ENCODE data around the gene MAPK7.

Gene MAPK7

GRCh38 chr17:19377602-19378415 is 489 bp upstream of the MAPK7 start:
- H3K9me3 ChIP-seq (ENCODE audit: control insufficient read depth, insufficient read depth, low read length) = no peaks in the 10 kb centered on the region
- peak overlapping the region; percentile 90 for H3K9ac ChIP-seq (ENCODE audit: low read depth, low read length)
- H3K4me3 ChIP-seq (ENCODE audit: low read depth, low read length) = peak overlapping the region; percentile 93
- peaks cover 9% of the 10 kb centered on the region for H3K4me1 ChIP-seq (ENCODE audit: control insufficient read depth, insufficient read depth, low read length)
- no peaks in the 10 kb centered on the region for H3K27me3 ChIP-seq (ENCODE audit: control insufficient read depth, insufficient read depth, low read length)
- peaks cover 33% of the 10 kb centered on the region for H3K36me3 ChIP-seq (ENCODE audit: control insufficient read depth, insufficient read depth, low read length)

- H3K9ac ChIP-seq (ENCODE audit: low read depth, low read length) = no peak overlapping the region
- H3K4me1 ChIP-seq (ENCODE audit: control insufficient read depth, insufficient read depth, low read length) = peaks cover 5% of the 10 kb centered on the region
- no peaks in the 10 kb centered on the region for H3K27me3 ChIP-seq (ENCODE audit: control insufficient read depth, insufficient read depth, low read length)
- peak overlapping the region; percentile 93 for H3K4me3 ChIP-seq (ENCODE audit: low read depth, low read length)
- peaks cover 48% of the 10 kb centered on the region for H3K36me3 ChIP-seq (ENCODE audit: control insufficient read depth, insufficient read depth, low read length)
- no peaks in the 10 kb centered on the region for H3K9me3 ChIP-seq (ENCODE audit: control insufficient read depth, insufficient read depth, low read length)
These were observed 1.2 kb downstream of the MAPK7 start for GRCh38 chr17:19379361-19380065.

GRCh38 chr17:19380481-19381301 is 2.4 kb downstream of the MAPK7 start:
- H3K9ac ChIP-seq (ENCODE audit: low read depth, low read length) = no peak overlapping the region
- peaks cover 5% of the 10 kb centered on the region for H3K4me1 ChIP-seq (ENCODE audit: control insufficient read depth, insufficient read depth, low read length)
- no peaks in the 10 kb centered on the region for H3K9me3 ChIP-seq (ENCODE audit: control insufficient read depth, insufficient read depth, low read length)
- no peaks in the 10 kb centered on the region for H3K27me3 ChIP-seq (ENCODE audit: control insufficient read depth, insufficient read depth, low read length)
- peaks cover 59% of the 10 kb centered on the region for H3K36me3 ChIP-seq (ENCODE audit: control insufficient read depth, insufficient read depth, low read length)
- H3K4me3 ChIP-seq (ENCODE audit: low read depth, low read length) = no peak overlapping the region

GRCh38 chr17:19381361-19381740 is 3.1 kb downstream of the MAPK7 start:
- Histone ChIP-seq H3K9ac (ENCODE audit: low read depth, low read length) (no peak overlapping the region), H3K4me1 (ENCODE audit: control insufficient read depth, insufficient read depth, low read length) (peaks cover 10% of the 10 kb centered on the region), H3K9me3 (ENCODE audit: control insufficient read depth, insufficient read depth, low read length) (no peaks in the 10 kb centered on the region), H3K36me3 (ENCODE audit: control insufficient read depth, insufficient read depth, low read length) (peaks cover 59% of the 10 kb centered on the region), H3K27me3 (ENCODE audit: control insufficient read depth, insufficient read depth, low read length) (no peaks in the 10 kb centered on the region), H3K4me3 (ENCODE audit: low read depth, low read length) (no peak overlapping the region)

GRCh38 chr17:19381741-19382444 is 3.6 kb downstream of the MAPK7 start:
- H3K36me3 ChIP-seq (ENCODE audit: control insufficient read depth, insufficient read depth, low read length) = peaks cover 59% of the 10 kb centered on the region
- no peaks in the 10 kb centered on the region for H3K9me3 ChIP-seq (ENCODE audit: control insufficient read depth, insufficient read depth, low read length)
- no peak overlapping the region for H3K4me3 ChIP-seq (ENCODE audit: low read depth, low read length)
- H3K27me3 ChIP-seq (ENCODE audit: control insufficient read depth, insufficient read depth, low read length) = no peaks in the 10 kb centered on the region
- H3K4me1 ChIP-seq (ENCODE audit: control insufficient read depth, insufficient read depth, low read length) = peaks cover 12% of the 10 kb centered on the region
- H3K9ac ChIP-seq (ENCODE audit: low read depth, low read length) = no peak overlapping the region

GRCh38 chr17:19382531-19383444 is 4.5 kb downstream of the MAPK7 start:
- Histone ChIP-seq H3K4me3 (ENCODE audit: low read depth, low read length) (no peak overlapping the region), H3K36me3 (ENCODE audit: control insufficient read depth, insufficient read depth, low read length) (peaks cover 59% of the 10 kb centered on the region), H3K4me1 (ENCODE audit: control insufficient read depth, insufficient read depth, low read length) (peaks cover 14% of the 10 kb centered on the region), H3K9me3 (ENCODE audit: control insufficient read depth, insufficient read depth, low read length) (no peaks in the 10 kb centered on the region), H3K27me3 (ENCODE audit: control insufficient read depth, insufficient read depth, low read length) (no peaks in the 10 kb centered on the region), H3K9ac (ENCODE audit: low read depth, low read length) (no peak overlapping the region)

- Histone ChIP-seq H3K4me1 (ENCODE audit: control insufficient read depth, insufficient read depth, low read length) (peaks cover 17% of the 10 kb centered on the region), H3K36me3 (ENCODE audit: control insufficient read depth, insufficient read depth, low read length) (peaks cover 59% of the 10 kb centered on the region), H3K4me3 (ENCODE audit: low read depth, low read length) (no peak overlapping the region), H3K27me3 (ENCODE audit: control insufficient read depth, insufficient read depth, low read length) (no peaks in the 10 kb centered on the region), H3K9me3 (ENCODE audit: control insufficient read depth, insufficient read depth, low read length) (no peaks in the 10 kb centered on the region), H3K9ac (ENCODE audit: low read depth, low read length) (no peak overlapping the region)
These were observed 5.6 kb downstream of the MAPK7 start for GRCh38 chr17:19383681-19384470.

GRCh38 chr17:19384723-19385391 is 6.6 kb downstream of the MAPK7 start:
- H3K4me1 ChIP-seq (ENCODE audit: control insufficient read depth, insufficient read depth, low read length) = peaks cover 12% of the 10 kb centered on the region
- peaks cover 53% of the 10 kb centered on the region for H3K36me3 ChIP-seq (ENCODE audit: control insufficient read depth, insufficient read depth, low read length)
- no peaks in the 10 kb centered on the region for H3K27me3 ChIP-seq (ENCODE audit: control insufficient read depth, insufficient read depth, low read length)
- no peak overlapping the region for H3K9ac ChIP-seq (ENCODE audit: low read depth, low read length)
- no peak overlapping the region for H3K4me3 ChIP-seq (ENCODE audit: low read depth, low read length)
- no peaks in the 10 kb centered on the region for H3K9me3 ChIP-seq (ENCODE audit: control insufficient read depth, insufficient read depth, low read length)

- no peak overlapping the region for H3K9ac ChIP-seq (ENCODE audit: low read depth, low read length)
- peaks cover 48% of the 10 kb centered on the region for H3K36me3 ChIP-seq (ENCODE audit: control insufficient read depth, insufficient read depth, low read length)
- no peaks in the 10 kb centered on the region for H3K27me3 ChIP-seq (ENCODE audit: control insufficient read depth, insufficient read depth, low read length)
- peaks cover 12% of the 10 kb centered on the region for H3K4me1 ChIP-seq (ENCODE audit: control insufficient read depth, insufficient read depth, low read length)
- no peaks in the 10 kb centered on the region for H3K9me3 ChIP-seq (ENCODE audit: control insufficient read depth, insufficient read depth, low read length)
- H3K4me3 ChIP-seq (ENCODE audit: low read depth, low read length) = no peak overlapping the region
These were observed 7.3 kb downstream of the MAPK7 start for GRCh38 chr17:19385521-19385983.

All from iPS-15b (cell line).